GM12874 (cell line): Measurements from ENCODE around the gene KRT2.

ENCODE experiments used
- TF ChIP-seq, protein P1 (sequence below): IDR thresholded peaks from 2 replicates; pipeline ENCODE4 v1.5.1; 2011; ENCODE audit warnings: low read depth, mild to moderate bottlenecking, control low read depth, low read length, moderate library complexity; ENCODE audit not compliant: insufficient read depth

Gene KRT2

GRCh38 chr12:52651726-52652261, at the start of gene KRT2:
Gene KRT2, minus strand, starts transcription at chr12:52652211. Its CDS starts 69 bp downstream, at chr12:52652142.
- TF ChIP-seq, protein P1, sequence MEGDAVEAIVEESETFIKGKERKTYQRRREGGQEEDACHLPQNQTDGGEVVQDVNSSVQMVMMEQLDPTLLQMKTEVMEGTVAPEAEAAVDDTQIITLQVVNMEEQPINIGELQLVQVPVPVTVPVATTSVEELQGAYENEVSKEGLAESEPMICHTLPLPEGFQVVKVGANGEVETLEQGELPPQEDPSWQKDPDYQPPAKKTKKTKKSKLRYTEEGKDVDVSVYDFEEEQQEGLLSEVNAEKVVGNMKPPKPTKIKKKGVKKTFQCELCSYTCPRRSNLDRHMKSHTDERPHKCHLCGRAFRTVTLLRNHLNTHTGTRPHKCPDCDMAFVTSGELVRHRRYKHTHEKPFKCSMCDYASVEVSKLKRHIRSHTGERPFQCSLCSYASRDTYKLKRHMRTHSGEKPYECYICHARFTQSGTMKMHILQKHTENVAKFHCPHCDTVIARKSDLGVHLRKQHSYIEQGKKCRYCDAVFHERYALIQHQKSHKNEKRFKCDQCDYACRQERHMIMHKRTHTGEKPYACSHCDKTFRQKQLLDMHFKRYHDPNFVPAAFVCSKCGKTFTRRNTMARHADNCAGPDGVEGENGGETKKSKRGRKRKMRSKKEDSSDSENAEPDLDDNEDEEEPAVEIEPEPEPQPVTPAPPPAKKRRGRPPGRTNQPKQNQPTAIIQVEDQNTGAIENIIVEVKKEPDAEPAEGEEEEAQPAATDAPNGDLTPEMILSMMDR: no peak

DNA sequence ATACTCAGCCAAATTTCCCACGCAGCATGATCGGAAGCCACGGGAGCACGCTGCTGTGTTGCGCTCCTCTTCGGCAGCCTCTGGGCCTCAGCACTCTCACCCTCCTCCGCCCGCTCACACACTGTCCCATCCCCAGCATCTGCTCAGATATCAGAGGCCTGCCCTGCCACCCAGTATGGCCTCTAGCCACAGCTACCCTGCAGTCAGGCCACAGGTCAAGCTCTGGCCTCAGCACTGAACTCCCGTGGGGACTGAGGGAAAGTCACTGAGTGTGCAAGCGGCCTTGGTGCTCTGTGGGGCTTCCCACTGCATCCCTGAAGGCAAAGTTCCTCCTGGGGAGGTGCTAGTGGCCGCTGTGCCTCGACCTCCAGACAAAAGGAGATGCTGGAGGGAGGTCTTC, 49.3 kb upstream of the KRT2 start:
- TF ChIP-seq, protein P1: no peak

DNA sequence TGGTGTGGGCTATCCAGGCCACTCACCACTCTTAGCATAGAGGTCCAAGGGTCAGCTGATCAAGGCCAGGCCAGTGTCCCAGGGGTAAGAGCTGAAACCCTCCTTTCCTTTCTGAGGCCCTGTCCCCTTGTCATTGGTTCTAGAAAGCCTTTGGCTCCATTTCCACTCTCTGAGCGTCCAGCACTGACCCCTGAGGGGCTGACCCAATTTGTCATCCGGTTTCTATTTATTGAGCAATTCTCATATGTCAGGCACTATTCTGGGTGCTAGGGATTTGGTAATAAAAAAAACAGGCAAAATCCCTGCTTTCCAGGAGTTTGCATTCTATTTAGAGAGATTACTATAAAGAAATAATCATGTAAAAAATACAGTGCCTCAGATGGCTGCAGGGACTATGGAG, 47.9 kb upstream of the KRT2 start:
- TF ChIP-seq, protein P1: no peak

GRCh38 chr12:52699373-52699772, 47.4 kb upstream of the KRT2 start:
- TF ChIP-seq, protein P1: no peak

GRCh38 chr12:52698651-52699340, 46.8 kb upstream of the KRT2 start:
- TF ChIP-seq, protein P1: no peak

- TF ChIP-seq, protein P1: no peak
These were observed 45.1 kb upstream of the KRT2 start for GRCh38 chr12:52697058-52697582.

DNA sequence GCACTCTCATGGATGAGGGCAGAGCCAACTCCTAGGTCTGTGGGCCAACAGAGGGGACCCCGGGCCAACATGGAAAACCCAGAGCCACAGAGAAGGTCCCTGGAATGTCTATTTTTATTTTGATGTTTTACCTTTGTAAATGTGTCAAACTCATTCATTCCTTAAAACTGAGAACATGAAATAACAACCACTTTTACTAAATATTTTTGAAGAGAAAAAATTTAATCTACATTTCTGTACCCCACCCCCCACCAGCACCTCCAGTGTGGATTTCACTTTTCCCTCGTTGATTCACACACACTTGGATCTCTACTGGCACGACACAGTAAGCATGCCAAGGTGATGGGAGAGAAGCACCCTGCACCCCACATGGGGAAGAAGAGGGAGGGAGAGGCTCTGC, 44.6 kb upstream of the KRT2 start:
- TF ChIP-seq, protein P1: no peak
